ENCODE measurements around the gene CHST15. TPM values are rescaled to one million over a fixed set of nuclear protein-coding genes. Genes with fewer than 3 reads are reported as not detected.

CHST15 gene
- total and polyA plus RNA-seq, 2 of the 13 experiments (the other 11 are each of a cell fraction or from before 2014, with no cell fraction given): 1.4 to 94.7 TPM

GRCh38 chr10:124048371-124049290, 44.8 kb downstream of the CHST15 start (continued):
- TF ChIP-seq STAT6 (CRISPR knock-in tag; IDR thresholded peaks at IDR 0.05; ENCODE audit: borderline replicate concordance): peak; percentile 15; the same call in 1 of the 2 replicates
- TF ChIP-seq, protein P1, sequence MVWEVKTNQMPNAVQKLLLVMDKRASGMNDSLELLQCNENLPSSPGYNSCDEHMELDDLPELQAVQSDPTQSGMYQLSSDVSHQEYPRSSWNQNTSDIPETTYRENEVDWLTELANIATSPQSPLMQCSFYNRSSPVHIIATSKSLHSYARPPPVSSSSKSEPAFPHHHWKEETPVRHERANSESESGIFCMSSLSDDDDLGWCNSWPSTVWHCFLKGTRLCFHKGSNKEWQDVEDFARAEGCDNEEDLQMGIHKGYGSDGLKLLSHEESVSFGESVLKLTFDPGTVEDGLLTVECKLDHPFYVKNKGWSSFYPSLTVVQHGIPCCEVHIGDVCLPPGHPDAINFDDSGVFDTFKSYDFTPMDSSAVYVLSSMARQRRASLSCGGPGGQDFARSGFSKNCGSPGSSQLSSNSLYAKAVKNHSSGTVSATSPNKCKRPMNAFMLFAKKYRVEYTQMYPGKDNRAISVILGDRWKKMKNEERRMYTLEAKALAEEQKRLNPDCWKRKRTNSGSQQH (CRISPR knock-in tag; IDR thresholded peaks at IDR 0.05; ENCODE audit: low read depth): no peak
- peak; percentile 41; the same call in 1 of the 2 replicates for TF ChIP-seq MAZ (IDR thresholded peaks at IDR 0.05; ENCODE audit: borderline replicate concordance, low read depth, low read length)
- 0 out of 2 replicates have a peak, but pooled peaks have one; percentile 42 for TF ChIP-seq MAZ (CRISPR knock-in tag; IDR thresholded peaks at IDR 0.05; ENCODE audit: low read depth)
- TF ChIP-seq ZNF446 (CRISPR knock-in tag; IDR thresholded peaks at IDR 0.05): no peak
- TF ChIP-seq CHD2 (IDR thresholded peaks at IDR 0.05; ENCODE audit: low read depth, low read length): no peak
- no peak for TF ChIP-seq ZFAT (CRISPR knock-in tag; conservative IDR thresholded peaks at IDR 0.05)
- TF ChIP-seq KLF11 (CRISPR knock-in tag; IDR thresholded peaks at IDR 0.05): peak; percentile 59; the same call in 1 of the 2 replicates
- no peak for TF ChIP-seq MTF2 (CRISPR knock-in tag; IDR thresholded peaks at IDR 0.05; ENCODE audit: borderline replicate concordance)
- no peak for TF ChIP-seq ZFP62 (CRISPR knock-in tag; IDR thresholded peaks at IDR 0.05)
- no peak for TF ChIP-seq GATAD1 (CRISPR knock-in tag; IDR thresholded peaks at IDR 0.05)
- TF ChIP-seq, protein P2, sequence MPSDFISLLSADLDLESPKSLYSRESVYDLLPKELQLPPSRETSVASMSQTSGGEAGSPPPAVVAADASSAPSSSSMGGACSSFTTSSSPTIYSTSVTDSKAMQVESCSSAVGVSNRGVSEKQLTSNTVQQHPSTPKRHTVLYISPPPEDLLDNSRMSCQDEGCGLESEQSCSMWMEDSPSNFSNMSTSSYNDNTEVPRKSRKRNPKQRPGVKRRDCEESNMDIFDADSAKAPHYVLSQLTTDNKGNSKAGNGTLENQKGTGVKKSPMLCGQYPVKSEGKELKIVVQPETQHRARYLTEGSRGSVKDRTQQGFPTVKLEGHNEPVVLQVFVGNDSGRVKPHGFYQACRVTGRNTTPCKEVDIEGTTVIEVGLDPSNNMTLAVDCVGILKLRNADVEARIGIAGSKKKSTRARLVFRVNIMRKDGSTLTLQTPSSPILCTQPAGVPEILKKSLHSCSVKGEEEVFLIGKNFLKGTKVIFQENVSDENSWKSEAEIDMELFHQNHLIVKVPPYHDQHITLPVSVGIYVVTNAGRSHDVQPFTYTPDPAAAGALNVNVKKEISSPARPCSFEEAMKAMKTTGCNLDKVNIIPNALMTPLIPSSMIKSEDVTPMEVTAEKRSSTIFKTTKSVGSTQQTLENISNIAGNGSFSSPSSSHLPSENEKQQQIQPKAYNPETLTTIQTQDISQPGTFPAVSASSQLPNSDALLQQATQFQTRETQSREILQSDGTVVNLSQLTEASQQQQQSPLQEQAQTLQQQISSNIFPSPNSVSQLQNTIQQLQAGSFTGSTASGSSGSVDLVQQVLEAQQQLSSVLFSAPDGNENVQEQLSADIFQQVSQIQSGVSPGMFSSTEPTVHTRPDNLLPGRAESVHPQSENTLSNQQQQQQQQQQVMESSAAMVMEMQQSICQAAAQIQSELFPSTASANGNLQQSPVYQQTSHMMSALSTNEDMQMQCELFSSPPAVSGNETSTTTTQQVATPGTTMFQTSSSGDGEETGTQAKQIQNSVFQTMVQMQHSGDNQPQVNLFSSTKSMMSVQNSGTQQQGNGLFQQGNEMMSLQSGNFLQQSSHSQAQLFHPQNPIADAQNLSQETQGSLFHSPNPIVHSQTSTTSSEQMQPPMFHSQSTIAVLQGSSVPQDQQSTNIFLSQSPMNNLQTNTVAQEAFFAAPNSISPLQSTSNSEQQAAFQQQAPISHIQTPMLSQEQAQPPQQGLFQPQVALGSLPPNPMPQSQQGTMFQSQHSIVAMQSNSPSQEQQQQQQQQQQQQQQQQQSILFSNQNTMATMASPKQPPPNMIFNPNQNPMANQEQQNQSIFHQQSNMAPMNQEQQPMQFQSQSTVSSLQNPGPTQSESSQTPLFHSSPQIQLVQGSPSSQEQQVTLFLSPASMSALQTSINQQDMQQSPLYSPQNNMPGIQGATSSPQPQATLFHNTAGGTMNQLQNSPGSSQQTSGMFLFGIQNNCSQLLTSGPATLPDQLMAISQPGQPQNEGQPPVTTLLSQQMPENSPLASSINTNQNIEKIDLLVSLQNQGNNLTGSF (CRISPR knock-in tag; IDR thresholded peaks at IDR 0.05): no peak
- TF ChIP-seq, protein P3, sequence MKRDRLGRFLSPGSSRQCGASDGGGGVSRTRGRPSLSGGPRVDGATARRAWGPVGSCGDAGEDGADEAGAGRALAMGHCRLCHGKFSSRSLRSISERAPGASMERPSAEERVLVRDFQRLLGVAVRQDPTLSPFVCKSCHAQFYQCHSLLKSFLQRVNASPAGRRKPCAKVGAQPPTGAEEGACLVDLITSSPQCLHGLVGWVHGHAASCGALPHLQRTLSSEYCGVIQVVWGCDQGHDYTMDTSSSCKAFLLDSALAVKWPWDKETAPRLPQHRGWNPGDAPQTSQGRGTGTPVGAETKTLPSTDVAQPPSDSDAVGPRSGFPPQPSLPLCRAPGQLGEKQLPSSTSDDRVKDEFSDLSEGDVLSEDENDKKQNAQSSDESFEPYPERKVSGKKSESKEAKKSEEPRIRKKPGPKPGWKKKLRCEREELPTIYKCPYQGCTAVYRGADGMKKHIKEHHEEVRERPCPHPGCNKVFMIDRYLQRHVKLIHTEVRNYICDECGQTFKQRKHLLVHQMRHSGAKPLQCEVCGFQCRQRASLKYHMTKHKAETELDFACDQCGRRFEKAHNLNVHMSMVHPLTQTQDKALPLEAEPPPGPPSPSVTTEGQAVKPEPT (CRISPR knock-in tag; IDR thresholded peaks at IDR 0.05; ENCODE audit: low read depth): no peak
- no peak for TF ChIP-seq U2AF2 (IDR thresholded peaks at IDR 0.05; ENCODE audit: low read depth, low read length)
- no peak for TF ChIP-seq SSRP1 (CRISPR knock-in tag; IDR thresholded peaks at IDR 0.05)
- TF ChIP-seq HMGA1 (CRISPR knock-in tag; conservative IDR thresholded peaks at IDR 0.05): no peak
- no peak for TF ChIP-seq SMAD1 (CRISPR knock-in tag; IDR thresholded peaks at IDR 0.05; ENCODE audit: borderline replicate concordance, low read depth)
- TF ChIP-seq GABPB1 (CRISPR knock-in tag; IDR thresholded peaks at IDR 0.05): no peak

Data from HepG2 (cell line).